Psoas muscle (tissue), 8 donors: ENCODE results near the gene GABBR2. TPM values are rescaled to one million over a fixed set of nuclear protein-coding genes. Genes with fewer than 3 reads are reported as not detected.

Experiments
- ATAC-seq, 4 donors: fragments of 200-7000 bp; cut with Tn5 transposase; one replicate each; pipeline ENCODE4 v1.9.1; 2020; ENCODE audit warnings: moderate library complexity in 3 of 4, mild to moderate bottlenecking in 2 of 4
- DNase-seq, 2 donors: peaks; one replicate each; pipeline ENCODE4 v3.0.0-alpha.2; 2020
- H3K27ac ChIP-seq: fragments of 200-600 bp; one replicate; pipeline ENCODE4 v1.8.0; 2022
- H3K27me3 ChIP-seq, 3 donors: fragments of 200-600 bp in 1 of 3; one replicate each; pipeline versions ENCODE4 v1.6.1 to v1.8.0; 2013 to 2022; ENCODE audit warnings: low read length in 2 of 3, mild to moderate bottlenecking in 2 of 3, moderate library complexity in 1 of 3; ENCODE audit not compliant: insufficient read depth in 3 of 3
- H3K36me3 ChIP-seq, 2 donors: fragments of 200-600 bp in 1 of 2; one replicate each; pipeline versions ENCODE4 v1.6.1 to v1.8.0; 2013 to 2022; ENCODE audit warnings: low read depth in 1 of 2, mild to moderate bottlenecking in 1 of 2, moderate library complexity in 1 of 2; ENCODE audit not compliant: insufficient read depth in 1 of 2
- H3K4me1 ChIP-seq: fragments of 200-600 bp; one replicate; pipeline ENCODE4 v1.8.0; 2022
- H3K4me3 ChIP-seq: fragments of 200-600 bp; one replicate; pipeline ENCODE4 v1.8.0; 2022; ENCODE audit warnings: mild to moderate bottlenecking
- H3K9me3 ChIP-seq: fragments of 200-600 bp; one replicate; pipeline ENCODE4 v1.8.0; 2022
- CTCF ChIP-seq: fragments of 200-600 bp; IDR thresholded peaks from one replicate; pipeline ENCODE4 v1.8.0; 2022; ENCODE audit warnings: antibody characterized with exemption
- WGBS, 3 donors: extraction: QIAGEN DNeasy Blood & Tissue Kit; methylation state at CpG; one replicate each; pipeline versions ENCODE4 v1.1.6 to v1.1.7; 2013; 5-methylcytosine and 5-hydroxymethylcytosine counted together
- intact Hi-C, 2 donors: fragments of 100-400 bp; cut with DNase I; formaldehyde crosslinking; loops; one replicate each; pipeline versions ENCODE4 v1.11.0 to v1.14.2; 2022
- polyA plus RNA-seq, 3 donors: library from polyadenylated mRNA; stranded (reverse); fragments of 200-250 nt; gene quantifications; one replicate each; pipeline ENCODE4 v1.2.3, GENCODE V29; 2013
- total RNA-seq, 4 donors: library from RNA; stranded (reverse); fragmentation: NEBNext Ultra II Directional in 2 of 4; extraction: Animal tissue kit (Norgen Biotek cat#: 25700) in 2 of 4; gene quantifications; one replicate each; pipeline versions ENCODE4 v1.2.1 to v1.2.4, GENCODE V29; 2021 to 2023
- donor health status: healthy with polysubstance abuse.
- donor health status: DM: no; HTN: no; CAD: no; lungs with moderate emphysema.
- donor health status: Bipolar disorder and iron deficiency.
- donor health status: healthy.
- donor health status: DM: yes; HTN: yes; CAD: no.
- donor health status: DM: no; HTN: no; CAD: no.
- donor health status: DM: no; HTN: no; CAD: no.
- donor health status: DM: yes; HTN: yes; CAD: no.

The GABBR2 gene
- total and polyA plus RNA-seq, 7 donors = 0.08 to 0.66 (median 0.38) TPM

- Histone ChIP-seq H3K36me3 (no peaks in the 10 kb centered on the region), H3K4me1 (no peaks in the 10 kb centered on the region), H3K4me3 (no peak overlapping the region), H3K9me3 (no peaks in the 10 kb centered on the region), H3K27me3 (peaks cover 0 to 11% (median 0%) of the 10 kb centered on the region in 3 donors), H3K27ac (no peak overlapping the region)
- 59 to 63% (median 62%) methylated on average over 5 of the region's 5 CpGs for WGBS, 3 donors
- DNase-seq = no peak
- intact Hi-C loops = no loop called here
- TF ChIP-seq CTCF = no peak
- ATAC-seq = no peak
These were observed 226.5 kb downstream of the GABBR2 start for GRCh38 chr9:98482226-98482625.

GRCh38 chr9:98481676-98482075 is 227.1 kb downstream of the GABBR2 start:
- H3K4me3 ChIP-seq = no peak overlapping the region
- no peaks in the 10 kb centered on the region for H3K4me1 ChIP-seq
- no peak overlapping the region for H3K27ac ChIP-seq
- peaks cover 0 to 11% (median 0%) of the 10 kb centered on the region in 3 donors for H3K27me3 ChIP-seq
- no peaks in the 10 kb centered on the region for H3K9me3 ChIP-seq
- intact Hi-C loops = no loop called here
- H3K36me3 ChIP-seq = no peaks in the 10 kb centered on the region
- no peak for ATAC-seq
- no peak for DNase-seq
- no peak for TF ChIP-seq CTCF
- WGBS, 3 donors = 54 to 63% (median 56%) methylated on average over 5 of the region's 5 CpGs

GRCh38 chr9:98479967-98480847 is 228.5 kb downstream of the GABBR2 start:
- Histone ChIP-seq H3K27me3 (peaks cover 0 to 11% (median 0%) of the 10 kb centered on the region in 3 donors), H3K36me3 (no peaks in the 10 kb centered on the region), H3K27ac (no peak overlapping the region), H3K4me1 (no peaks in the 10 kb centered on the region), H3K9me3 (no peaks in the 10 kb centered on the region), H3K4me3 (no peak overlapping the region)
- intact Hi-C loops = no loop called here
- ATAC-seq = no peak
- no peak for DNase-seq
- no peak for TF ChIP-seq CTCF
- 88 to 94% (median 90%) methylated on average over 5 of the region's 5 CpGs for WGBS, 3 donors

GRCh38 chr9:98479449-98479848 is 229.3 kb downstream of the GABBR2 start:
- Histone ChIP-seq H3K27ac (no peak overlapping the region), H3K36me3 (no peaks in the 10 kb centered on the region), H3K27me3 (peaks cover 0 to 11% (median 0%) of the 10 kb centered on the region in 3 donors), H3K4me1 (no peaks in the 10 kb centered on the region), H3K4me3 (no peak overlapping the region), H3K9me3 (no peaks in the 10 kb centered on the region)
- no peak for ATAC-seq
- DNase-seq = no peak
- intact Hi-C loops = no loop called here
- whole genome bisulfite sequencing, 3 donors = 74 to 86% (median 83%) methylated on average over 8 of the region's 8 CpGs
- no peak for TF ChIP-seq CTCF
